OCI-LY1 (cell line): ENCODE results near the gene AADACL4.
"Not testable (repeated sequence)": the region's sequence is repeated elsewhere in the genome, so short reads cannot be mapped to it uniquely, and the experiment has no call there.

Experiments
- H2AFZ ChIP-seq: fragments of 200-600 bp; sonication (generic), shearing (Covaris generic); 2 replicates; pipeline ENCODE4 v1.6.0; 2014; ENCODE audit warnings: antibody characterized with exemption, mild to moderate bottlenecking, low read length
- H3F3A ChIP-seq: fragments of 200-600 bp; sonication (generic), shearing (Covaris generic); 2 replicates; pipeline ENCODE4 v1.6.0; 2014; ENCODE audit warnings: mild to moderate bottlenecking, antibody characterized with exemption, low read length, moderate library complexity; ENCODE audit not compliant: insufficient read depth
- H3K27ac ChIP-seq: fragments of 200-600 bp; sonication (generic); 2 replicates; pipeline ENCODE4 v1.5.1; 2014; ENCODE audit warnings: low read length, mixed run types, mild to moderate bottlenecking, low read depth; ENCODE audit not compliant: poor library complexity, severe bottlenecking
- H3K27me3 ChIP-seq: fragments of 200-600 bp; sonication (generic); 2 replicates; pipeline ENCODE4 v1.6.0; 2014; ENCODE audit warnings: antibody characterized with exemption, mild to moderate bottlenecking, low read length, moderate library complexity; ENCODE audit not compliant: insufficient read depth
- H3K36me3 ChIP-seq: fragments of 200-600 bp; sonication (generic); 2 replicates; pipeline ENCODE4 v1.6.1; 2014; ENCODE audit warnings: mild to moderate bottlenecking, antibody characterized with exemption, low read length, moderate library complexity, mixed read lengths; ENCODE audit not compliant: insufficient read depth
- H3K4me1 ChIP-seq: fragments of 200-600 bp; sonication (generic); 2 replicates; pipeline ENCODE4 v1.5.1; 2014; ENCODE audit warnings: mild to moderate bottlenecking, low read length, moderate library complexity; ENCODE audit not compliant: insufficient read depth, severe bottlenecking
- H3K4me2 ChIP-seq: fragments of 200-600 bp; sonication (generic), shearing (Covaris generic); 2 replicates; pipeline ENCODE4 v1.6.1; 2014; ENCODE audit warnings: low read length
- H3K4me3 ChIP-seq: fragments of 200-600 bp; sonication (generic); 2 replicates; pipeline ENCODE4 v1.5.1; 2014; ENCODE audit warnings: low read length, low read depth, mild to moderate bottlenecking, mixed read lengths; ENCODE audit not compliant: poor library complexity, severe bottlenecking
- H3K79me2 ChIP-seq: fragments of 200-600 bp; shearing (Covaris generic); 2 replicates; pipeline ENCODE4 v1.6.1; 2016; ENCODE audit warnings: mixed run types, low read length, mixed read lengths; ENCODE audit not compliant: insufficient read depth
- H3K9ac ChIP-seq: fragments of 200-600 bp; sonication (generic), shearing (Covaris generic); 2 replicates; pipeline ENCODE4 v1.6.1; 2014; ENCODE audit warnings: mild to moderate bottlenecking, low read length, mixed read lengths
- H3K9me2 ChIP-seq: fragments of 200-600 bp; sonication (generic), shearing (Covaris generic); 2 replicates; pipeline ENCODE4 v1.6.1; 2014; ENCODE audit warnings: low read depth, mild to moderate bottlenecking, low read length, mixed read lengths
- H3K9me3 ChIP-seq: fragments of 200-600 bp; shearing (Covaris generic); 2 replicates; pipeline ENCODE4 v1.6.1; 2014; ENCODE audit warnings: low read length, mixed read lengths
- H4K20me1 ChIP-seq: fragments of 200-600 bp; sonication (generic), shearing (Covaris generic); 2 replicates; pipeline ENCODE4 v1.6.0; 2016; ENCODE audit warnings: mild to moderate bottlenecking, low read length; ENCODE audit not compliant: insufficient read depth
- CTCF ChIP-seq: fragments of 200-600 bp; sonication (generic), shearing (Covaris generic); IDR thresholded peaks from 2 replicates; pipeline ENCODE4 v1.5.1; 2017; ENCODE audit warnings: mild to moderate bottlenecking, antibody characterized with exemption, low read length, moderate library complexity, mixed read lengths
- EZH2 ChIP-seq: fragments of 200-600 bp; sonication (generic), shearing (Covaris generic); IDR thresholded peaks from 2 replicates; pipeline ENCODE4 v1.8.0; 2017; ENCODE audit warnings: borderline replicate concordance, mixed run types, mild to moderate bottlenecking, antibody characterized with exemption, low read length, moderate library complexity, mixed read lengths

The AADACL4 gene

GRCh38 chr1:12656575-12656974 is 12.7 kb downstream of the AADACL4 start:
- H3K9me3 ChIP-seq, result no peaks in the 10 kb centered on the region
- no peaks in the 10 kb centered on the region for H3K36me3 ChIP-seq
- H2AFZ ChIP-seq, result no peak overlapping the region

GRCh38 chr1:12657060-12657884 is 13.4 kb downstream of the AADACL4 start:
- H3K9ac ChIP-seq, result no peak overlapping the region
- no peaks in the 10 kb centered on the region for H3K9me3 ChIP-seq
- no peak overlapping the region for H2AFZ ChIP-seq
- no peaks in the 10 kb centered on the region for H3K36me3 ChIP-seq
- no peak for TF ChIP-seq CTCF
- TF ChIP-seq EZH2, result no peak
- H3K9me2 ChIP-seq, result no peaks in the 10 kb centered on the region
- H3F3A ChIP-seq, result no peaks in the 10 kb centered on the region
- no peaks in the 10 kb centered on the region for H4K20me1 ChIP-seq
- no peaks in the 10 kb centered on the region for H3K4me1 ChIP-seq
- no peak overlapping the region for H3K27ac ChIP-seq
- no peak overlapping the region for H3K4me2 ChIP-seq
- H3K27me3 ChIP-seq, result no peaks in the 10 kb centered on the region; the same call in 1 of the 2 replicates
- no peak overlapping the region for H3K4me3 ChIP-seq
- no peaks in the 10 kb centered on the region for H3K79me2 ChIP-seq

More at GRCh38 chr1:12656575-12656974, 12.7 kb downstream of the AADACL4 start:
- Histone ChIP-seq H3K9me2 (no peaks in the 10 kb centered on the region), H3K79me2 (no peaks in the 10 kb centered on the region), H3K9ac (no peak overlapping the region), H3F3A (no peaks in the 10 kb centered on the region), H4K20me1 (no peaks in the 10 kb centered on the region), H3K27ac (no peak overlapping the region), H3K4me2 (no peak overlapping the region), H3K4me1 (no peaks in the 10 kb centered on the region), H3K27me3 (no peaks in the 10 kb centered on the region; the same call in 1 of the 2 replicates), H3K4me3 (no peak overlapping the region)
- TF ChIP-seq EZH2 (no peak), CTCF (no peak)

- not testable (repeated sequence) for H3K4me2 ChIP-seq, H3K9me2 ChIP-seq, H3K27me3 ChIP-seq, H4K20me1 ChIP-seq, H2AFZ ChIP-seq, H3K36me3 ChIP-seq, H3K4me3 ChIP-seq, H3F3A ChIP-seq, H3K79me2 ChIP-seq, H3K9me3 ChIP-seq, H3K27ac ChIP-seq, H3K4me1 ChIP-seq, H3K9ac ChIP-seq
Measured at GRCh38 chr1:12657885-12658512, 14.1 kb downstream of the AADACL4 start.
